Measurements from ENCODE around the gene PRAF2.

DNA sequence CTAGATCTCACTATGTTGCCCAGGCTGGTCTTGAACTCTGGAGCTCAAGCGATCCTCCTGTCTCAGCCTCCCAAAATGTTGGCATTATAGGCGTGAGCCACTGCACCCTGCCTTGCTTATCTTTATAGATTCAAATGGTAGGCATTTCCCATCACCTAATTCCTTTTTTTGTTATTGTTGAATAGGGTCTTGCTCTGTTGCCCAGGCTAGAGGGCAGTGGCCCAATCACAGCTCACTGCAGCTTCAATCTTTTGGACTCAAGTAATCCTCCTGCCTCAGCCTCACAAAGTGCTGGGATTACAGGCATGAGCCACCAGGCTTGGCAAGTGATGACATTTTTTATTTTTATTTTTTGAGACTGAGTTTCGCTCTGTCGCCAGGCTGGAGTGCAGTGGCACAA is 22.6 kb upstream of the PRAF2 start:
- TF ChIP-seq POLR2A (IDR thresholded peaks at IDR 0.05) (no peak), POLR2AphosphoS5 (IDR thresholded peaks at IDR 0.05; ENCODE audit: insufficient read depth in 1 of 2, low read depth in 1 of 2) (no peak)
- TF ChIP-seq, protein P1, sequence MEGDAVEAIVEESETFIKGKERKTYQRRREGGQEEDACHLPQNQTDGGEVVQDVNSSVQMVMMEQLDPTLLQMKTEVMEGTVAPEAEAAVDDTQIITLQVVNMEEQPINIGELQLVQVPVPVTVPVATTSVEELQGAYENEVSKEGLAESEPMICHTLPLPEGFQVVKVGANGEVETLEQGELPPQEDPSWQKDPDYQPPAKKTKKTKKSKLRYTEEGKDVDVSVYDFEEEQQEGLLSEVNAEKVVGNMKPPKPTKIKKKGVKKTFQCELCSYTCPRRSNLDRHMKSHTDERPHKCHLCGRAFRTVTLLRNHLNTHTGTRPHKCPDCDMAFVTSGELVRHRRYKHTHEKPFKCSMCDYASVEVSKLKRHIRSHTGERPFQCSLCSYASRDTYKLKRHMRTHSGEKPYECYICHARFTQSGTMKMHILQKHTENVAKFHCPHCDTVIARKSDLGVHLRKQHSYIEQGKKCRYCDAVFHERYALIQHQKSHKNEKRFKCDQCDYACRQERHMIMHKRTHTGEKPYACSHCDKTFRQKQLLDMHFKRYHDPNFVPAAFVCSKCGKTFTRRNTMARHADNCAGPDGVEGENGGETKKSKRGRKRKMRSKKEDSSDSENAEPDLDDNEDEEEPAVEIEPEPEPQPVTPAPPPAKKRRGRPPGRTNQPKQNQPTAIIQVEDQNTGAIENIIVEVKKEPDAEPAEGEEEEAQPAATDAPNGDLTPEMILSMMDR (IDR thresholded peaks at IDR 0.05), result no peak

All from vagina (tissue), 2 donors.